ENCODE results near the gene ADORA1. TPM values are rescaled to one million over a fixed set of nuclear protein-coding genes. Genes with fewer than 3 reads are reported as not detected.

ADORA1 gene
- total RNA-seq, 1 donor from 2014 or later = 4.1 TPM

DNA sequence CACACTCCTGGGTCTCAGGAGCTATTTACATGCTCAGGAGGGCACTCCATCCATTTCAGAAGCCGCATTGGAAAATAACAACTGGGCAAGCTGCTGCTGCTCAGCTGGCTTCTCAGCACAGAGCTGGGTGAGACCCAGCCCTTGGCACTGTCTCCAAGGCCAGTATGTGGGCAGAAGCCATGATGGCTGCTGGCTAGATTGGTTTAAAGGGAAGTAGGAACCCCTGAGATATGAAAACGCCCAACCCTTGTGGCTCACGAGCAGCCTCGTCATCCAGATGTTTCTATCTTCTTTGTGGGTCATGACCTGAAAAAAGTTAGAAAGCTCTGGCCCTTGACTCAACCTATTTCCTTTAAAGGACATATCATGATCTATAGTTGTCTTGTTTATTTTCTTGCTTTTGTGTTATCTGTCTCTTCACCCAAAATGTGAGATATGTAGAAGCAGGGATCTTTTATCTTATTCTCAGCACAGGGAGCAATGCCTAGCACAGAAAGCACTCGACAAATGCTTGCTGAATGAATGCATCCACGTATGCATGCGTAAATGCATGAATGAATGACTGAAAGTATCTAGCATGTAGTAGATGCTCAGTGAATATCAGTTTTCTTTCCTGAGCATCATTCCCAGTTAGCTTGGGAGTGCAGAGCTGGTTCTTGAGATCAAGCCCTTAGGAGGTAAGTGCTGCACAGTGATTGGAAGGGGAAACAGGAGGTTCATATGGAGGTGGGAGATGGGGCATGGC is 36.5 kb downstream of the ADORA1 start:
- H3K36me3 ChIP-seq = no peaks in the 10 kb centered on the region
- H3K27ac ChIP-seq = no peak overlapping the region
- DNase-seq = no peak
- H3K4me3 ChIP-seq = no peak overlapping the region
- intact Hi-C loops (cut with DNase I) = no loop called here
- TF ChIP-seq, protein P1, sequence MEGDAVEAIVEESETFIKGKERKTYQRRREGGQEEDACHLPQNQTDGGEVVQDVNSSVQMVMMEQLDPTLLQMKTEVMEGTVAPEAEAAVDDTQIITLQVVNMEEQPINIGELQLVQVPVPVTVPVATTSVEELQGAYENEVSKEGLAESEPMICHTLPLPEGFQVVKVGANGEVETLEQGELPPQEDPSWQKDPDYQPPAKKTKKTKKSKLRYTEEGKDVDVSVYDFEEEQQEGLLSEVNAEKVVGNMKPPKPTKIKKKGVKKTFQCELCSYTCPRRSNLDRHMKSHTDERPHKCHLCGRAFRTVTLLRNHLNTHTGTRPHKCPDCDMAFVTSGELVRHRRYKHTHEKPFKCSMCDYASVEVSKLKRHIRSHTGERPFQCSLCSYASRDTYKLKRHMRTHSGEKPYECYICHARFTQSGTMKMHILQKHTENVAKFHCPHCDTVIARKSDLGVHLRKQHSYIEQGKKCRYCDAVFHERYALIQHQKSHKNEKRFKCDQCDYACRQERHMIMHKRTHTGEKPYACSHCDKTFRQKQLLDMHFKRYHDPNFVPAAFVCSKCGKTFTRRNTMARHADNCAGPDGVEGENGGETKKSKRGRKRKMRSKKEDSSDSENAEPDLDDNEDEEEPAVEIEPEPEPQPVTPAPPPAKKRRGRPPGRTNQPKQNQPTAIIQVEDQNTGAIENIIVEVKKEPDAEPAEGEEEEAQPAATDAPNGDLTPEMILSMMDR (IDR thresholded peaks at IDR 0.05) = no peak
- no peaks in the 10 kb centered on the region for H3K4me1 ChIP-seq
- no peaks in the 10 kb centered on the region for H3K9me3 ChIP-seq
- no peak for ATAC-seq
- H3K27me3 ChIP-seq = no peaks in the 10 kb centered on the region

- no peak for DNase-seq
- H3K9me3 ChIP-seq = no peaks in the 10 kb centered on the region
- TF ChIP-seq, protein P1 (IDR thresholded peaks at IDR 0.05) = no peak
Observed at GRCh38 chr1:203165101-203165799, 37.7 kb downstream of the ADORA1 start.

DNA sequence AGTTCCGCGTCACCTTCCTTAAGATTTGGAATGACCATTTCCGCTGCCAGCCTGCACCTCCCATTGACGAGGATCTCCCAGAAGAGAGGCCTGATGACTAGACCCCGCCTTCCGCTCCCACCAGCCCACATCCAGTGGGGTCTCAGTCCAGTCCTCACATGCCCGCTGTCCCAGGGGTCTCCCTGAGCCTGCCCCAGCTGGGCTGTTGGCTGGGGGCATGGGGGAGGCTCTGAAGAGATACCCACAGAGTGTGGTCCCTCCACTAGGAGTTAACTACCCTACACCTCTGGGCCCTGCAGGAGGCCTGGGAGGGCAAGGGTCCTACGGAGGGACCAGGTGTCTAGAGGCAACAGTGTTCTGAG is 38.3 kb downstream of the ADORA1 start:
- no peak for DNase-seq
- intact Hi-C loops (cut with DNase I) = no loop called here
- Histone ChIP-seq H3K9me3 (no peaks in the 10 kb centered on the region), H3K4me1 (no peaks in the 10 kb centered on the region), H3K27me3 (no peaks in the 10 kb centered on the region), H3K36me3 (no peaks in the 10 kb centered on the region), H3K4me3 (no peak overlapping the region), H3K27ac (no peak overlapping the region)
- TF ChIP-seq, protein P1 (IDR thresholded peaks at IDR 0.05) = no peak
- no peak for ATAC-seq

More at GRCh38 chr1:203165101-203165799, 37.7 kb downstream of the ADORA1 start:
- no peaks in the 10 kb centered on the region for H3K36me3 ChIP-seq
- no peaks in the 10 kb centered on the region for H3K27me3 ChIP-seq
- no peak for ATAC-seq
- H3K4me3 ChIP-seq = no peak overlapping the region
- H3K4me1 ChIP-seq = no peaks in the 10 kb centered on the region
- H3K27ac ChIP-seq = no peak overlapping the region
- intact Hi-C loops (cut with DNase I) = no loop called here

- no peak overlapping the region for H3K27ac ChIP-seq
- peak; percentile 75 for DNase-seq
- no peaks in the 10 kb centered on the region for H3K9me3 ChIP-seq
- H3K4me1 ChIP-seq = no peaks in the 10 kb centered on the region
- intact Hi-C loops (cut with DNase I) = no loop called here
- H3K4me3 ChIP-seq = no peak overlapping the region
- TF ChIP-seq, protein P1 (IDR thresholded peaks at IDR 0.05) = peak; percentile 20
- no peaks in the 10 kb centered on the region for H3K36me3 ChIP-seq
- ATAC-seq = peak; percentile 72
- no peaks in the 10 kb centered on the region for H3K27me3 ChIP-seq
Observed at GRCh38 chr1:203166192-203166940, 38.8 kb downstream of the ADORA1 start.

GRCh38 chr1:203167026-203167912 is 39.7 kb downstream of the ADORA1 start:
- intact Hi-C loops (cut with DNase I) = no loop called here
- no peaks in the 10 kb centered on the region for H3K4me1 ChIP-seq
- no peak overlapping the region for H3K27ac ChIP-seq
- no peaks in the 10 kb centered on the region for H3K9me3 ChIP-seq
- DNase-seq = no peak
- H3K27me3 ChIP-seq = no peaks in the 10 kb centered on the region
- TF ChIP-seq, protein P1 (IDR thresholded peaks at IDR 0.05) = no peak
- no peak overlapping the region for H3K4me3 ChIP-seq
- no peaks in the 10 kb centered on the region for H3K36me3 ChIP-seq
- no peak for ATAC-seq

Measured in upper lobe of right lung (tissue), 1 donor.